ENCODE measurements around the gene OASL.

DNA sequence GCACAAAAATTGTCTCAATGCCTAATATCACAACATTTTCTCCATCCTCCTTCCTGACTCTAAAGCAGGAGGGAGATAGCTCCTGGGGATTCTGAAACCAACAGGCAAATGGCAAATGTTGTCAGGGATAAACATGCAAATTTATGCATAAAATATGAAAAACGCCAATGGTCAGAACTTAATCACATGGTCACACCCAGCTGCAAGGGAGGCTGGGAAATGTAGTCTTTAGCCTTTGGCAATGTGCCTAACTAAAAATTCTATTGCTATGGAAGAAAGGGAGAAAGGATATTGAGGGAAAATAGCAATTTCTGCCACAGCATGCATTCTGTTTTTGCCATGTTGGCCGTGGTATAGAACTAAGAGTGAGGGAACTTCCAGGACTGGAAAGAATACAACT, 11.7 kb upstream of the OASL start:
- no peak for TF ChIP-seq POLR2A (IDR thresholded peaks at IDR 0.05)
- no peak for TF ChIP-seq CTCF (IDR thresholded peaks at IDR 0.05)

All from tibial nerve (tissue), 3 donors.